Mesendoderm (in vitro differentiated cells): Measurements from ENCODE around the gene RTL10.
A peak's percentile ranks its signal among the peaks of the same experiment; 100 is the strongest.

Source experiments
- DNase-seq: peaks from one replicate; pipeline ENCODE4 v3.0.0; 2013
- H2AK5ac ChIP-seq: 2 replicates; pipeline ENCODE4 v1.6.1; 2013; ENCODE audit warnings: low read length, inconsistent platforms
- H2BK120ac ChIP-seq: 2 replicates; pipeline ENCODE4 v1.6.1; 2013; ENCODE audit warnings: low read depth, mild to moderate bottlenecking, low read length, moderate library complexity, mixed read lengths
- H2BK15ac ChIP-seq: replicated peaks from 2 replicates; pipeline ENCODE4 v1.6.1; 2013; ENCODE audit warnings: low read depth, mild to moderate bottlenecking, moderate library complexity
- H2BK5ac ChIP-seq: 2 replicates; pipeline ENCODE4 v1.6.1; 2013; ENCODE audit warnings: low read length, inconsistent platforms
- H3K18ac ChIP-seq: 2 replicates; pipeline ENCODE4 v1.6.1; 2013; ENCODE audit warnings: mild to moderate bottlenecking, low read length, mixed read lengths
- H3K23ac ChIP-seq: one replicate; pipeline ENCODE4 v1.6.1; 2013; ENCODE audit warnings: low read length
- H3K27ac ChIP-seq: 2 replicates; pipeline ENCODE4 v1.5.1; 2013; ENCODE audit warnings: low read depth, mild to moderate bottlenecking, inconsistent platforms, low read length, moderate library complexity
- H3K27me3 ChIP-seq: 2 replicates; pipeline ENCODE4 v1.6.1; 2013; ENCODE audit warnings: low read length, control low read depth, mild to moderate bottlenecking, inconsistent platforms; ENCODE audit not compliant: insufficient read depth, poor library complexity
- H3K36me3 ChIP-seq: 2 replicates; pipeline ENCODE4 v1.6.1; 2013; ENCODE audit warnings: low read length, inconsistent platforms; ENCODE audit not compliant: control insufficient read depth, insufficient read depth
- H3K4ac ChIP-seq: one replicate; pipeline ENCODE4 v1.6.1; 2013; ENCODE audit warnings: low read depth, mild to moderate bottlenecking, low read length, moderate library complexity
- H3K4me1 ChIP-seq: 2 replicates; pipeline ENCODE4 v1.6.1; 2013; ENCODE audit warnings: low read depth, low read length, inconsistent platforms; ENCODE audit not compliant: control insufficient read depth
- H3K4me2 ChIP-seq: 2 replicates; pipeline ENCODE4 v1.6.1; 2013; ENCODE audit warnings: low read length
- H3K4me3 ChIP-seq: 2 replicates; pipeline ENCODE4 v1.5.1; 2013; ENCODE audit warnings: mild to moderate bottlenecking, low read length
- H3K56ac ChIP-seq: one replicate; pipeline ENCODE4 v1.6.1; 2013; ENCODE audit warnings: low read length
- H3K79me1 ChIP-seq: 2 replicates; pipeline ENCODE4 v1.6.1; 2013; ENCODE audit warnings: low read length, inconsistent platforms
- H3K79me2 ChIP-seq: 2 replicates; pipeline ENCODE4 v1.6.1; 2013; ENCODE audit warnings: mild to moderate bottlenecking, low read length; ENCODE audit not compliant: control insufficient read depth, insufficient read depth
- H3K9ac ChIP-seq: 2 replicates; pipeline ENCODE4 v1.6.1; 2013; ENCODE audit warnings: low read length, inconsistent platforms
- H4K5ac ChIP-seq: one replicate; pipeline ENCODE4 v1.6.1; 2013; ENCODE audit warnings: low read length
- H4K8ac ChIP-seq: one replicate; pipeline ENCODE4 v1.6.1; 2013; ENCODE audit warnings: low read depth, mild to moderate bottlenecking, control low read depth, low read length, moderate library complexity
- WGBS: extraction: QIAGEN DNeasy Blood & Tissue Kit; methylation state at CpG from one replicate; pipeline ENCODE4 v1.1.7; 2013; ENCODE audit warnings: low lambda C conversion rate, missing lambda C conversion rate; ENCODE audit not compliant: insufficient coverage; ENCODE audit errors: extremely low coverage; 5-methylcytosine and 5-hydroxymethylcytosine counted together

RTL10 gene

GRCh38 chr22:19896665-19897355 lies 42.1 kb upstream of the RTL10 start:
- H3K27me3 ChIP-seq = no peaks in the 10 kb centered on the region
- no peak for DNase-seq
- WGBS = no CpG with 5 or more reads among the region's 15 CpGs

GRCh38 chr22:19895160-19895849 lies 40.6 kb upstream of the RTL10 start:
- no CpG with 5 or more reads among the region's 23 CpGs for WGBS
- Histone ChIP-seq H3K56ac (no peak overlapping the region), H3K4me2 (no peak overlapping the region), H2BK5ac (no peak overlapping the region), H4K5ac (no peak overlapping the region), H3K4me3 (no peak overlapping the region), H2AK5ac (no peak overlapping the region), H2BK15ac (no peak overlapping the region), H2BK120ac (no peak overlapping the region), H3K23ac (no peak overlapping the region), H3K4ac (no peak overlapping the region), H3K27me3 (no peaks in the 10 kb centered on the region), H3K36me3 (no peaks in the 10 kb centered on the region), H4K8ac (no peak overlapping the region), H3K79me2 (no peaks in the 10 kb centered on the region), H3K4me1 (peaks cover 10% of the 10 kb centered on the region), H3K79me1 (no peaks in the 10 kb centered on the region), H3K9ac (no peak overlapping the region), H3K27ac (no peak overlapping the region), H3K18ac (no peak overlapping the region)
- no peak for DNase-seq

More at GRCh38 chr22:19896665-19897355, 42.1 kb upstream of the RTL10 start:
- H2BK120ac ChIP-seq = no peak overlapping the region
- H3K18ac ChIP-seq = no peak overlapping the region
- no peaks in the 10 kb centered on the region for H3K79me2 ChIP-seq
- no peaks in the 10 kb centered on the region for H3K79me1 ChIP-seq
- no peak overlapping the region for H4K5ac ChIP-seq
- H3K23ac ChIP-seq = no peak overlapping the region
- H2BK5ac ChIP-seq = no peak overlapping the region
- H2BK15ac ChIP-seq = no peak overlapping the region
- H3K27ac ChIP-seq = no peak overlapping the region
- no peak overlapping the region for H3K4me3 ChIP-seq
- no peaks in the 10 kb centered on the region for H3K36me3 ChIP-seq
- peaks cover 5% of the 10 kb centered on the region for H3K4me1 ChIP-seq
- no peak overlapping the region for H3K9ac ChIP-seq
- no peak overlapping the region for H2AK5ac ChIP-seq
- no peak overlapping the region for H3K56ac ChIP-seq
- H3K4ac ChIP-seq = no peak overlapping the region
- no peak overlapping the region for H4K8ac ChIP-seq
- no peak overlapping the region for H3K4me2 ChIP-seq

GRCh38 chr22:19893363-19893762 lies 38.7 kb upstream of the RTL10 start:
- Histone ChIP-seq H4K8ac (no peak overlapping the region), H3K79me2 (no peaks in the 10 kb centered on the region), H3K4ac (no peak overlapping the region), H3K4me2 (no peak overlapping the region), H3K56ac (peak overlapping the region; percentile 10), H3K27me3 (no peaks in the 10 kb centered on the region), H3K79me1 (no peaks in the 10 kb centered on the region), H3K23ac (no peak overlapping the region), H3K18ac (no peak overlapping the region), H3K4me3 (no peak overlapping the region), H3K36me3 (no peaks in the 10 kb centered on the region), H4K5ac (no peak overlapping the region), H2BK120ac (no peak overlapping the region), H2AK5ac (no peak overlapping the region), H3K4me1 (peaks cover 10% of the 10 kb centered on the region), H2BK5ac (no peak overlapping the region), H3K9ac (no peak overlapping the region), H3K27ac (no peak overlapping the region), H2BK15ac (no peak overlapping the region)
- DNase-seq = no peak
- WGBS = no CpG with 5 or more reads among the region's 15 CpGs

GRCh38 chr22:19892925-19893324 lies 38.3 kb upstream of the RTL10 start:
- H3K4me1 ChIP-seq = peaks cover 10% of the 10 kb centered on the region
- no peaks in the 10 kb centered on the region for H3K79me1 ChIP-seq
- H4K8ac ChIP-seq = no peak overlapping the region
- H3K18ac ChIP-seq = no peak overlapping the region
- no peak for DNase-seq
- H3K4ac ChIP-seq = peak overlapping the region; percentile 21
- H3K27ac ChIP-seq = no peak overlapping the region
- no peaks in the 10 kb centered on the region for H3K36me3 ChIP-seq
- H2AK5ac ChIP-seq = peak overlapping the region; percentile 18
- no peak overlapping the region for H3K23ac ChIP-seq
- no peak overlapping the region for H4K5ac ChIP-seq
- H2BK120ac ChIP-seq = no peak overlapping the region
- no peaks in the 10 kb centered on the region for H3K27me3 ChIP-seq
- no peak overlapping the region for H3K4me3 ChIP-seq
- no peak overlapping the region for H3K4me2 ChIP-seq
- peak overlapping the region; percentile 28 for H3K56ac ChIP-seq
- H3K9ac ChIP-seq = no peak overlapping the region
- no peak overlapping the region for H2BK5ac ChIP-seq
- H2BK15ac ChIP-seq = no peak overlapping the region
- no CpG with 5 or more reads among the region's 13 CpGs for WGBS
- H3K79me2 ChIP-seq = no peaks in the 10 kb centered on the region

GRCh38 chr22:19892257-19892879 lies 37.7 kb upstream of the RTL10 start:
- Histone ChIP-seq H2BK15ac (no peak overlapping the region), H4K8ac (no peak overlapping the region), H2BK120ac (peak overlapping the region; percentile 6), H3K56ac (peak overlapping the region; percentile 49), H3K9ac (no peak overlapping the region), H3K4ac (peak overlapping the region; percentile 57), H3K4me3 (no peak overlapping the region), H3K23ac (no peak overlapping the region), H3K79me2 (no peaks in the 10 kb centered on the region), H3K4me2 (no peak overlapping the region), H3K18ac (peak overlapping the region; percentile 13), H3K79me1 (no peaks in the 10 kb centered on the region), H3K27ac (no peak overlapping the region), H2BK5ac (no peak overlapping the region), H3K36me3 (no peaks in the 10 kb centered on the region), H3K27me3 (no peaks in the 10 kb centered on the region), H3K4me1 (peaks cover 10% of the 10 kb centered on the region), H4K5ac (no peak overlapping the region), H2AK5ac (no peak overlapping the region)
- DNase-seq = no peak
- WGBS = no CpG with 5 or more reads among the region's 24 CpGs
